ENCODE measurements around the gene MEDAG. TPM values are rescaled to one million over a fixed set of nuclear protein-coding genes. Genes with fewer than 3 reads are reported as not detected.
A peak's percentile ranks its signal among the peaks of the same experiment; 100 is the strongest.

Gene MEDAG
- total RNA-seq, 1 donor from 2014 or later, result 73.2 TPM

DNA sequence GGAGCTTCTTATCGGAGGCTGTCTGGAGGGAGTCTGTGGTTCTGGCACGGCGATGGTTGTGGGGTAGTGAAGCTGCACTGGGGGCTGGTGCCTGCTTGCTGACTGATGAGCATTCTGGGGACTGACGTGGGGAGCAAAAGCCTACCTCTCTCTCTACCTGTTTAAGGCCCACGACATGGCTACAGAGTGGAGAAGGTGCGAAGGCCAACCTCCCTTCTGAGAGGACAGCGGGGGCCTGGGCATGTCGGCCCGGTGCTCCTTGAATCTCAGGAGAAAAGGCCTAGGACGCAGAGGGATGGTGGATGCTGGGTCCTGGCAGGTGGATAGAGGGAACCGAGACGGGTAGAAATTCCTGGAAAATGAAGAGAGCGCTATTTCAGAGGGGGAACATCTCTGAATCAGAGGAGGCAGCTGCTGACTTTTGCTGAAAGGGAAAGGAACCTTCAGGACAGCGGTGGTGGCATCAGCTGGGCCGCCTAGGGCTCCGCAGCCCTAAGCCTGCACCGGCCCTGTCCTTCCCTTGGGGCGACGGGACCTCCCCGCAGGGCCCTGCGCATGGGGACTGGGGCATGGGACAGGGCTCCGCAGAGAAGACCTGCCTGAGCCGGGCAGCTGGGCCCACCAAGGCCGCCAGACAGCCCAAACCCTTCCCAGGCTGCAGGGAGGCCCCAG is 35.0 kb upstream of the MEDAG start:
- intact Hi-C loops (cut with DNase I), result no loop called here
- no peak for ATAC-seq
- DNase-seq (ENCODE audit: low spot score), result no peak

DNA sequence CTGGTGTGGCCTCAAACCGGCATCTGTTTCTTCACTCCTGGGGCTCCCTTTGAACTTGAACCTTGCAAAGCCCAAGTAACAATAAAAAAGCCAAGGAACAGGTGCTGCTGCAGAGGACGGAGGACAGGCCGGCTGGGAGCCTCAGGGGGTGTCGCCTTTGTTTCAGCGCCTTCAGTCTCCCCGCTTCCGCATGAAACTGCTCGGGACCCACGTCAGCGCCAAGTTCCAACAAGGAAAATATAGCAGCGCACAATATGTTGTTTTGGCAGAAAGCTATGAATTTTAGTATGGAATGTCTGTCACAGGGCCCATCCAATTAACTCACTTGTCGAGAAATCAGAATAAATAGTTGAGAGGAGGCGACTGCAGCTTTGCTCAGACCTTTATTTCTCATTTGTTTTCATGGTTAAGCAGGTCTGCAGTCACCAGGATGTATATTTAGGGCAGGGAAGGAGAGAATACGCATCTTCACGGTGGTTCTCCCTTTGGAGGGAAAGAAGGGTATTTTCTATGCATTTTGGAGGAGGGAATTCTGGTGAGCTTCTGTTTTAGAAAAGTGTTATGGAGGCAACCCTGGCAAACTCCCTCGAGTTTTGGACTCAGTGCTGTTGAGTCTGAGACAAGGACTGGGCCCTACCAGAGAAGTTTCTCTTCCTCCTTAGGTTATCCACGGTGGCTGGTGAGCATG is 34.3 kb upstream of the MEDAG start:
- ATAC-seq (no peak), DNase-seq (ENCODE audit: low spot score) (no peak)
- intact Hi-C loops (cut with DNase I), result no loop called here

DNA sequence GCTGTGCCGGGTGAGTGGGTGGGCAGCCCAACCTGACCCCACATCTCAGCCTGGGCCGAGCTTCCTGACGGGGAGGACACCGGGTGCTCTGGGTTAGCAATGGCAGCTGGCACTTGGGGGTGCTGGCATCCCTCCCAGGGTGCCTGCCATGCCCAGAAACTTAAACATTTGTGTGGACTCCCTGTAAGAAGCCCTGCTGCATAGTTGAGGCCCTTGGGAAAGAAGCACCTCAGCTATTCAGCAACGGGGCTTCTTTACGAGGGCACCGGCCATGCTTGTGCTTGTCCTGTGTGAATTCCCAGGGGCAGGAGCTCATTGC is 33.8 kb upstream of the MEDAG start:
- DNase-seq (ENCODE audit: low spot score), result no peak
- no peak for ATAC-seq
- intact Hi-C loops (cut with DNase I), result no loop called here

DNA sequence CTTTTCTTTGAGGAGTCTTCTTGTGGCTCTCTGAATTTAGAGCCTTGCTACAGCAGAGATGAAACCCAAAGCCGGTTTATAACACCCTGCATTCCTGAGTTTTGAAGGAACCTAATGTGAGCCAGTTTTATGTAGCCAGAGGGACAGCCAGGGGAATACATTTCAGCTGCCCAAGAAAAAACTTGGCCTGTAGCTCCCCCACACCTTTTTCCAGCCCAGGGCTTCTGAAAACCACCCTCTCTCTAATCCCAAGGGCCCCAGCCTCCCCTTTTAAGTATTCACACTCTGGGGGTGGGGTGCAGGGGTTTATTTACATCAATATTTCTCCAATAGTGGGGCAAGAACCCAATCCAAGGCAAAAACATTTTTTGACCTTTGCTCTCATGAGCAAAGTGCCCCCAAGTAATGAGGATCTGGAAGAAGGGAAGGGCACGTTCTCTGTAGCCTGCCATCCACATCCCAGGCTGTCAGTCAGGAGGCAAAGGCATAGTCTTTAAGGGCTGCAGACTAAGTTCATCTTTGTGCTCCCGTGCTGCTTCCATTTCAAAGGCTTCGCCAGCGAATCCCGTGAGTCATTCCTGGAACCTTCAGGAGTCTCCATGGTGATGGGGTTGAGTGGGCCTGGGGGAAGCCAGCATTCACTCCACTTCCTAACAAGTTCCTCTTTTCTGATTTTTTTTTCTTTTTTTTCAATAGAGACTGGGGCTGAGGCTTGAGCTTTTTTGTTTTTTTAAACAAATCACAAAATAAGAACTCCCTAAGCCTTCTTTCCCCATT is 33.2 kb upstream of the MEDAG start:
- intact Hi-C loops (cut with DNase I), result no loop called here
- DNase-seq (ENCODE audit: low spot score) (peak; percentile 73), ATAC-seq (peak; percentile 16)

DNA sequence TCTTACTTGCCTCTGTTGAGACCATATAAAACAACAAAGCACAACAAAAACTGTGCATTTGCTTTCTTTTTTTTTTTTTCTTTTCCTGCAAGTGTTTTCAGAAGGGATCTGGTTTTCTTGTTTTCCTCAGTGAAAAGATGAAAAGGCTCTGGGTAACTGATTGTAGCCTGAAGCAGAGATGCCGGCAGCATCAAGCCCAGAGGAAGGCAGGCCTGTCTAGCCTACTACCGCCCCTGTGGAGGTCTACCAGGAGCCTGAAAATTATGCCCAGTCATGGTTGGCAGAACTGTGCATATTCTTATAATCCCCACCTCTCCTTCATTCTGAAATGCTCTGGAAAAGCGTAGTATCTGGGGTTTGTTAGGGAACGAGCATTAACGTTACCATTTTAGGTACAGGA is 32.6 kb upstream of the MEDAG start:
- DNase-seq (ENCODE audit: low spot score) (no peak), ATAC-seq (no peak)
- intact Hi-C loops (cut with DNase I), result no loop called here

DNA sequence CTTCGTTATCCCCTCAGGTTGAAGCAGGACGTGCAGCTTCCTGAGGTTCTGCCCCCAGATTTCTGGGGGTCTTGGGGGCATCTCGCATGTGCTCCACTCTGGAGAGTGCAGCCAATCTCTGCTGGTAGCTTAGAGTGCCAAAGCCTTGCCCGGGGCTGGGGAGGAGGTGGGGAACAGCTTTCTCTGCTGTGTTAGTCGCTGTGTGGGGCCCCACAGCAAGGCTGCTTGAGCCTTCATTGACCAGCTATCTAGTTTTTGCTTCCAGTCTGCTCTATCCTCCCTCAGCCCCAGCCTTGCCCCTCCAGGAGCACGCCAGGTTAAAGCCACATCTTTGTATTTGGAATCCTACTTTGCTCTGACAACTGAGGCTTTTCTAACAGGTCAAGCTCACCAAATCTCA is 32.0 kb upstream of the MEDAG start:
- intact Hi-C loops (cut with DNase I), result no loop called here
- DNase-seq (ENCODE audit: low spot score) (no peak), ATAC-seq (no peak)

DNA sequence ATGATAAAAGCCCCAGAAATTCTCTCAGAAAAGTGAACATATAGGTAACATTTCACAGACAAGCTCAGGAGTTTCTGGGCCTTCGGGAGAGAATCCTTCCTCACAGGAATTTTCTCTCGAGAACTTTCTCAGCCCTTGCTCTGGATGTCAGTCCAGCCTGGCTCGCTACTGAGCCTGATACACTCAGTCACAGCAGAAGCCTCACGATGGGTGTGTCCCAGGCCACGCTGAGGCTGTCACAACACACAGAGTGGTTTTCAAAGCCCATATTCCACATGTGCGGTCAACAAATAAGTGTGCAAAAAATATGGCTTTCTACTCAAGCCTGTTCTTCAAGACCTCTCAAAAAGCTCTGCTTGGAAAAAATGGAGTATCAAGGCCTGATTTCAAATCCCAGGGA is 31.5 kb upstream of the MEDAG start:
- DNase-seq (ENCODE audit: low spot score) (no peak), ATAC-seq (no peak)
- intact Hi-C loops (cut with DNase I), result no loop called here

DNA sequence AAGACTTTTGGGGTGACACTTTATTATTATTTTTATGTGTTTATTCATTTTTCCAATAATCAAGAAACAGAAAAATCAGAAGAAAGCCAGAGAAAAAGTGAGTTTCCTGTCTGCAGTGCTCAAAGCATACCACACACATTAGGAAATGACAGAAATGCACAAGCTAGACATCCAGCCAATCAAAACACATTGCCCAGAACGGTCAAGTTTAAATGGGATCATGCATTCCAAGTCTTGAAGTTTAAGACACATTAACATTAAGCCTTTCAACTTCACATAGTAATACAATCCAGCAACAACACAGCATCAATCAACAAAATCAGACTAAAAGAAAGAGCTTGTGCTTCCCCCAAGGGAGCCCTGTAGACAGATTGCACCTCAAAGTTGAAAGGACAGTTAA is 28.7 kb upstream of the MEDAG start:
- DNase-seq (ENCODE audit: low spot score) (no peak), ATAC-seq (no peak)
- intact Hi-C loops (cut with DNase I), result no loop called here

DNA sequence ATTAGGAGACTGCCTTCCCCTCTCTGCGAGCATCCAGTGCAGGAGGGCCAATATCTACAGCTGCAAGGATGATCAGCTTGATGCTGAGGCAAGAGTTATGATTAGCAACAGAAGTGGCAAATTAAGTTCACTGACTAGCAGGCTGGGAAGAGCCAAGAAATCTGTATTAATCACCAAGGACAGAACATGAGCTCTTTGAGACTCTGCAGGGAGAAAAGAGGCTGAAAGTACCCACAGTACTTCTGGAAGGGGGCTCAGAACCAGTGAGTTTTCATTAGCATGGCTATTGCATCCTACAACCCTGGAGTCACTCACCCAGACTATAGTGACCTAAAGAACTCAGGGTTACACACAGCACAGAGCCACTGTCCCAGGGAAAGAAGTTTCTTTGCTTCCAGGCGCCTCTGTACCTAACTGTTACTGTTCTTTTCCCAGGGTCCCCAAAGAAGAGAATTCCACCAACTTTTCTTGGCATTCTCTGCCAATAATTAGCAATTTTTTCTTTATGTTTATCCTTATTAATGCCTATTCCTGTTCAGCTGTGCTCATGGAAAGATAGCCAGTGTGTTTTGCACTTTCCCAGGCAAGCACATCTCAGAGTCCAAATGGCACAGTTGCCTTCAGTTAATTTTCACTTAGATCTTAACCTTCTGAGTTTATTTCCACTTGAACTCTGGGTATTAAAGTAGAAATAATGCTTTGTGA is 25.8 kb upstream of the MEDAG start:
- DNase-seq (ENCODE audit: low spot score) (no peak), ATAC-seq (peak; percentile 62)
- intact Hi-C loops (cut with DNase I), result no loop called here

DNA sequence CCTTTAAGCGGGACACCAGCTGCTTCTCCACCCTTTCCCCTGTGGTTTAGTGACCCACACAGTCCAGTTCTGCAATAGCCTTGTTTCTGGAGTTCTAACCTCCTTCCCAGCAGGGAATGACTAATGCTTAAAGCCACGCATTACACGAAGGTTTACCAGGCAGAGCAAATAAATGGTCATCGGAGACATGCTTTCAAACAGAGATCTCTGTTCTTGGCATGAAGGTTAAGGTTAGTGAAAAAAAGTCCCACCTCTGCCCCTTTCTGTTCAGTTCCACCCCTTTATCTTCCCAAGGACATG is 25.3 kb upstream of the MEDAG start:
- ATAC-seq (peak; percentile 93), DNase-seq (ENCODE audit: low spot score) (no peak)
- intact Hi-C loops (cut with DNase I), result no loop called here

DNA sequence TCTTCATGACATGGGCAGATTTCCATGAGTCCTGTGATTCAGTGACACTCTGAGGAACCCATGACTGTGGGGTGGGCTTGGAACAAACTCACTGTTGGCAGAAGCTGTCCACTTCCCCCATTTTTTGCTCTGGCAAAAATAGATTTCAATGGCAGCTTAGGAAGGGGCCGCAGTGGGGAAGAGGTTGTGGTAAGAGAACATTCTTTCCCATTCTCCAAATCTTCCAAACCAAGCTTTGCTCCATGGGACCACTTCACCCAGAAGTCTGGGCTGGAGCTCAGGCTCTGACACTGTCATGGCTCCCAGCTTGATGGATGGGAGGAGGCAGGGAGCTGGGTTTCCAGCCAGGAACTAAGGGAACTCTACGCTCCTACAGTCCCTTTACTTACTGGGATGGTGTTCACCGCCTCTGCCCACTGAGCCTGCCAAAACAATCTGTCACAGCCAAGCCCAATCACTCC is 24.9 kb upstream of the MEDAG start:
- ATAC-seq, result peak; percentile 82
- intact Hi-C loops (cut with DNase I), result no loop called here
- no peak for DNase-seq (ENCODE audit: low spot score)

DNA sequence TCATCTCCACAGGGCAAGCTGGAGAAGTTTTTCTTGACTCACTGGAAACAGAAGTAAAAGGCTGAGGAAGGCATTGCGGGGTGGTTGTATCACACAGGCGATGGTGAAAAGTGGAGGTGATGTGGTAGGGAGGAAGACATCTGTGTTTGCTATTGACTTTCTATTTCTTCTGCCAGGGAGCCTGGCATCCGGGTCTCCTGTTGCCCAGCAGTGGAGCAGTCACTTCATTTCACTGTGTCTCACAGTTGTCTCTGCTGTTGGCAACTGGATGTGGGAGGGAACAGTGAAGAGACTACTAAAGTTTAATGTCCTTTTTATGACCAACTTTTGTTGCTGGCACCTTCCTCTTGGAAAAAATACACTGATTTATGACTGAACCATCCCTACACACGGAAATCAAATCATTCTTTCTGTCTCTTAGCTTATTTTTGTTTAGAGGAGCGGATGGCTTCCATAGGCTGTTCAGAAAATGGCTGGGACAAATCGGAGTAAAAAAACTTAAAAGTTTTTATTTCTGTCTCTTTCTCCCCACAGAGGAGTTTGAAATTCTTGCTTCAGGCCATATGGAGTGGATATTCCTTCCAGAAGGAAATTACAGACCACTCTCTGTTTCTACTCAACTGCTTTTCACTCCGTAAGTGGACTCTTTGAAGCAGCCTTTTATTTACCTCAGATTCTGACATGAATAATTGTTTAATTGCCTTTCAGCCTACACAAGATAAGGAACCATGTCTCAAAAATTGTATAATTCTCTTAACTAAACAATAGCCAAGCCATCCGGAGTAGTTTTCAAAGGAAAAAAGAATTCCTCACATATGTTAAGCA is 23.8 kb upstream of the MEDAG start:
- ATAC-seq (peak; percentile 14), DNase-seq (ENCODE audit: low spot score) (no peak)
- intact Hi-C loops (cut with DNase I), result no loop called here

DNA sequence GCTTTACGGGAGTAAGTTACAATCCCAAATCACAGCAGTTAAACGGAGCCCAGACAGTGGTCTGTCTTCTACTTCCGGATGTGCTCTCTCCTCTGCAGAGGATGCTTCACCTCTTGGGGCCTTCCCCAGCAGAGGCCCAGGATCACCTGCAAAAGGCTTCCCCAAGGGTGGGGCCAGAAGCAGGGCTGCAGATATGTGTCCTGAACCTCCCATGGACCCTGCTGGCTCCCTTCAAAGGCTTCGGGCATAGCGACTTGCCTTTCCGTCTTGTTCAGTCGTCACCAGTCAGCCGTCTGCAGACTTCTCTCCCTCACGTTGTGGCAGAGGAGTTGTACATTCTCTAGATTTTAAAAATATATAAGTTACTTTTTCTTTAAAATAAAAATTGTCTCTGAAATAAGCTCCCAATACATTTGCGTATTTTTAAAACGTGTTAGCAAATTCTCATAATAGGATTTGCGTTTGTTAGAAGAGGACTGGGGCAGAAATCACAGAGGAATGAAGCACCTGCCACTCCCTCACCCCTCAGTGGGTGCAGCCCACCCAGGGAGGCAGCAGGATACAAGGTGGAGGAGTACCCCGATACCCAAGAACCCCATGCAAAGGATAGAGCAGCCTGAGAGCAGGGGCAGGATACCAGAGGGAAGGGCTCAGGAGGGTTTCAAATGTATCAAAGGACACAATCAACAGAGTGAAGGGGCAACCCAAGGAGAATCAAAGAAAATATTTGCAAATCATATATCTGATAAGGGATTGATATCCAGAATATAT is 22.9 kb upstream of the MEDAG start:
- DNase-seq (ENCODE audit: low spot score), result no peak

DNA sequence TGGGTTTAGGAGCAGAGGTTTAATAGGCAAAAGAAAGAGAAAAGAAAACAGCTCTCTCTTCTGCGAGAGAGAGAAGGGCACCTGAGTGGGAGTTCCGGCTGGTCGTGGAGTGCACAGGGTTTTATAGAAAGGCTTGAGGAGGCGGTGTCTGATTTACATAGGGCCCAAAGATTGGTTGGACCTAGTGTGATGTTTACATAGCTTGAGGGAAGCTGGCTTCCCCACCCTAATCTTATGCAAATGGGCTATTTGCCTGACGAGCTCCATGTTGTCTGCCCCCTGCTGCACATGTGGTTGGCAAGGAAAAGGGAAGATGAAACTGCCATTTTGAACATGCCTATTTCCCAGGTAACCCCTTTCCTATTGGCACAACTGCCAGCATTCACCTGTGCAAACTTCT is 21.5 kb upstream of the MEDAG start:
- ATAC-seq (no peak), DNase-seq (ENCODE audit: low spot score) (no peak)
- intact Hi-C loops (cut with DNase I), result no loop called here

More for the DNA sequence above, 22.9 kb upstream of the MEDAG start:
- intact Hi-C loops (cut with DNase I), result no loop called here
- no peak for ATAC-seq

DNA sequence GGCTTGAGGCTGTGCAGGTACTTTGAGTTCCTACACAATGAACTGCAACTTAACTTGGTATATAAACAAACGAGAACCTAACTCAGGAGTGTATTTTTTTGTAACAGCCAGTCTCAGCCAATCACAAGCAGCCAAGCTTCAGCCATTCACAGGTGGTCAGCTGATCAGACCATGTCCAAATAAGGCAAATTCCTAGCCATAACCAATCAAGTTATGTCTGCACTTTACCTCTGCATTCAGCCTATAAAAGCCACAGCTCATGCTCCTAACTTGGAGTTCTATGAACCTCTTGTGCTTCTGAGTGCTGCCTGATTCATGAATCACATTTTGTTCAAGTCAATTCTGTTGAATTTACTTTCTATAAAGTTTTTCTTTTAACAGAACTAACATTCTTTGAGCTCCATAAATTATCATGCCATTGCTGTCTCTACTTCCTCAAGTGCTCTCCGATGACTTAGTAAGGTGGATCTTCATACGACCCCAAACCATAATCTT is 16.8 kb upstream of the MEDAG start:
- DNase-seq (ENCODE audit: low spot score) (no peak), ATAC-seq (no peak)
- intact Hi-C loops (cut with DNase I), result no loop called here

DNA sequence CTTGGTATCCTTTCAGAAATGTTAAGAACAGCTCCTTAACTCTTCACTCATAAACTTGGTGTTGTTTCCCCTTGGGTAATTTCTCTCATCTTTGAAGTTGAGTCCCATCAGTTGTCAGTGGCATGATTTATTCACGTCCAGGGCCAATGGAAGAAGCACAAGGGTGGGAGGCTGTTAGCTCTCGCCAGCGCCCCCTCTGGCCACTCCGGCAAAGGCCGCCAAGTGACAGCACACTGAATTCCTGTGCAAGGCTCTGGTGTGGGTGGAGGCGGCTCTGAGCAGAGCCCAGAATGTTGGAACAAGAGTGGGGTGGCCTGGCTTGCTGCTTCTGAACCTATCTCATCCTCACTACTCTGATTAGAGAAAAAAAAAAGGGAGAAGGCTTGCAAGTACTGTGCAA is 13.1 kb upstream of the MEDAG start:
- no peak for DNase-seq (ENCODE audit: low spot score)
- ATAC-seq, result peak; percentile 16

DNA sequence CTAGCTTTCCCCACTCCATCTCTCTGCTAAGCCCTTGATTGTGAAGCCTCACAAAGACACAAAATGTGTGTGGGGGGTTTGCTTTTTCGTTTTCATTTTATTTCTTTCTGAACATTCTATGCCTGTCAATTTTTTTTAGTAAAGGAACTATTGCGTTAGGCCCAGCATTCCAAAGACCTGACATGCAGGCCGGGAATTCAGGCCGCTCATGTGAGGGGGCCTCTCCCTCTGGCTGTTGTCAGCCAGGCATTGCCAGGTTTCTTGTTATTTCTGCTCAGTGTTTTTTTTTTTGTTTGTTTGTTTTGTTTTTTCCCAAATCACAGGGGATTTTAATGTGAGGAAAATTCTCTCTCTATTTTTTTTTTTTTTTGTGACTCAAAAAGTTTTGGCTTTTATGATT is 10.3 kb upstream of the MEDAG start:
- DNase-seq (ENCODE audit: low spot score) (peak; percentile 76), ATAC-seq (peak; percentile 91)
- intact Hi-C loops (cut with DNase I), result no loop called here

More for the DNA sequence above, 13.1 kb upstream of the MEDAG start:
- intact Hi-C loops (cut with DNase I), result no loop called here

DNA sequence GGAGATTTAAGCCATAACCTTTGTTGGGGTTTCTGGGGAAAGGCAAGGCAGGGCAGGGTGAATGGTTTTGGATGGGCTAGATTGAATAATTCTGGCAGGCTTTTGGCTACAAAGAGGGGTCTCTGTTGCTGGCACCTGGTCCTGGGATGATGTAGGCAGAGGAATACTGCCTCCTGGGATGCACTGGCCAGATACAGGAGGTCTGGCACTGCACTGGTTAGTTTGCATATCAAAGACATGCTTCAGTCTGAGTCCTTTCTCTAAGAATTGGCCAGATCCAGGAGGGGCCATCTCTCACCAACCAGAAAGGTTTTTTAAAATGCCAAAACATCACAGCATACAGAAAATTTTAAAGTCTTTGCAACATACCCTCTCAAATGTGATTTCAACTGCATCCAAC is 8.0 kb upstream of the MEDAG start:
- no peak for DNase-seq (ENCODE audit: low spot score)
- ATAC-seq, result no peak
- intact Hi-C loops (cut with DNase I), result no loop called here

Measured in sciatic nerve (tissue), 2 donors.